KMS-11 (cell line): ENCODE measurements around the gene MESP2.

Source experiments
- H2AFZ ChIP-seq: fragments of 200-600 bp; sonication (generic); 2 replicates; pipeline ENCODE4 v1.6.1; 2016; ENCODE audit warnings: antibody characterized with exemption, mixed run types, low read depth
- H3K27ac ChIP-seq: fragments of 200-600 bp; sonication (generic); 2 replicates; pipeline ENCODE4 v1.6.1; 2016; ENCODE audit warnings: mild to moderate bottlenecking, mixed run types
- H3K27me3 ChIP-seq: fragments of 200-600 bp; sonication (generic); 2 replicates; pipeline ENCODE4 v1.6.1; 2017; ENCODE audit warnings: mild to moderate bottlenecking, low read depth, mixed run types, moderate library complexity; ENCODE audit not compliant: insufficient read depth
- H3K36me3 ChIP-seq: fragments of 200-600 bp; sonication (generic); 2 replicates; pipeline ENCODE4 v1.6.1; 2017; ENCODE audit warnings: mild to moderate bottlenecking, mixed run types; ENCODE audit not compliant: insufficient read depth
- H3K4me1 ChIP-seq: fragments of 200-600 bp; sonication (generic); 2 replicates; pipeline ENCODE4 v1.6.1; 2016; ENCODE audit warnings: mild to moderate bottlenecking, low read depth, mixed run types; ENCODE audit not compliant: poor library complexity, severe bottlenecking
- H3K4me2 ChIP-seq: fragments of 200-600 bp; sonication (generic); 2 replicates; pipeline ENCODE4 v1.7.0; 2016; ENCODE audit warnings: mild to moderate bottlenecking, mixed run types
- H3K4me3 ChIP-seq: fragments of 200-600 bp; sonication (generic); IDR thresholded peaks from 2 replicates; pipeline ENCODE4 v1.6.1; 2017; ENCODE audit warnings: low read depth, low read length, mixed read lengths; ENCODE audit not compliant: insufficient read depth
- H3K79me2 ChIP-seq: fragments of 200-600 bp; sonication (generic); 2 replicates; pipeline ENCODE4 v1.6.1; 2016; ENCODE audit warnings: low read depth, mixed run types; ENCODE audit not compliant: insufficient read depth
- H3K9ac ChIP-seq: fragments of 200-600 bp; sonication (generic); 2 replicates; pipeline ENCODE4 v1.6.1; 2016; ENCODE audit warnings: mild to moderate bottlenecking, mixed run types
- H4K20me1 ChIP-seq: fragments of 200-600 bp; sonication (generic); 2 replicates; pipeline ENCODE4 v1.6.1; 2016; ENCODE audit warnings: mild to moderate bottlenecking, mixed run types; ENCODE audit not compliant: insufficient read depth
- TF ChIP-seq, protein P1 (sequence below): fragments of 200-600 bp; sonication (generic); conservative IDR thresholded peaks from 2 replicates; pipeline ENCODE4 v1.6.1; 2017; ENCODE audit warnings: low read depth, mild to moderate bottlenecking, antibody characterized with exemption, low read length, moderate library complexity, mixed read lengths

MESP2 gene, protein sequence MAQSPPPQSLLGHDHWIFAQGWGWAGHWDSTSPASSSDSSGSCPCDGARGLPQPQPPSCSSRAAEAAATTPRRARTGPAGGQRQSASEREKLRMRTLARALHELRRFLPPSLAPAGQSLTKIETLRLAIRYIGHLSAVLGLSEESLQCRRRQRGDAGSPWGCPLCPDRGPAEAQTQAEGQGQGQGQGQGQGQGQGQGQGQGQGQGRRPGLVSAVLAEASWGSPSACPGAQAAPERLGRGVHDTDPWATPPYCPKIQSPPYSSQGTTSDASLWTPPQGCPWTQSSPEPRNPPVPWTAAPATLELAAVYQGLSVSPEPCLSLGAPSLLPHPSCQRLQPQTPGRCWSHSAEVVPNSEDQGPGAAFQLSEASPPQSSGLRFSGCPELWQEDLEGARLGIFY

DNA sequence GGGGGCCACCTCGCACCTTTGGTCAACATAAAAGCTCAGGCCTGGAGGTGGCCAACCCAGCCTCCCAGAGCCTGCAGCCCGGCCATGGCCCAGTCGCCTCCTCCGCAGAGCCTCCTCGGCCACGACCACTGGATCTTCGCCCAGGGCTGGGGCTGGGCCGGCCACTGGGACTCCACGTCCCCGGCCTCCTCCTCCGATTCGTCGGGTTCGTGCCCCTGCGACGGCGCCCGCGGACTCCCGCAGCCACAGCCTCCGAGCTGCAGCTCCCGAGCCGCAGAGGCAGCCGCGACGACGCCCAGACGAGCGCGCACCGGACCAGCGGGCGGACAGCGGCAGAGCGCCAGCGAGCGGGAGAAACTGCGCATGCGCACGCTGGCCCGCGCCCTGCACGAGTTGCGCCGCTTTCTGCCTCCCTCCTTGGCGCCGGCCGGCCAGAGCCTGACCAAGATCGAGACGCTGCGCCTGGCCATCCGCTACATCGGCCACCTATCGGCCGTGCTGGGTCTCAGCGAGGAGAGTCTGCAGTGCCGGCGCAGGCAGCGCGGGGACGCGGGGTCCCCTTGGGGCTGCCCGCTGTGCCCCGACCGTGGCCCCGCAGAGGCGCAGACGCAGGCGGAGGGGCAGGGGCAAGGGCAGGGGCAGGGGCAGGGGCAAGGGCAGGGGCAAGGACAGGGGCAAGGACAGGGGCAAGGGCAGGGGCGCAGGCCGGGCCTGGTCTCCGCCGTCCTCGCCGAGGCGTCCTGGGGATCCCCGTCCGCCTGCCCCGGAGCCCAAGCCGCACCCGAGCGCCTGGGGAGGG is at the start of gene MESP2:
MESP2 (plus strand) TSS at position 59 of the 799 bp plus-strand sequence; CDS start at position 85, 26 bp downstream.
- H3K9ac ChIP-seq = no peak within 1 kb of the TSS; the same call in 1 of the 2 replicates
- H3K4me2 ChIP-seq = peak within 1 kb of the TSS; percentile 60
- H3K36me3 ChIP-seq = no peaks in the 10 kb centered on the region
- no peaks in the 10 kb centered on the region for H3K79me2 ChIP-seq
- H3K4me3 ChIP-seq = no peak within 1 kb of the TSS
- no peak within 1 kb of the TSS for H3K27ac ChIP-seq
- peaks cover 50% of the 10 kb centered on the region for H3K4me1 ChIP-seq
- TF ChIP-seq, protein P1, sequence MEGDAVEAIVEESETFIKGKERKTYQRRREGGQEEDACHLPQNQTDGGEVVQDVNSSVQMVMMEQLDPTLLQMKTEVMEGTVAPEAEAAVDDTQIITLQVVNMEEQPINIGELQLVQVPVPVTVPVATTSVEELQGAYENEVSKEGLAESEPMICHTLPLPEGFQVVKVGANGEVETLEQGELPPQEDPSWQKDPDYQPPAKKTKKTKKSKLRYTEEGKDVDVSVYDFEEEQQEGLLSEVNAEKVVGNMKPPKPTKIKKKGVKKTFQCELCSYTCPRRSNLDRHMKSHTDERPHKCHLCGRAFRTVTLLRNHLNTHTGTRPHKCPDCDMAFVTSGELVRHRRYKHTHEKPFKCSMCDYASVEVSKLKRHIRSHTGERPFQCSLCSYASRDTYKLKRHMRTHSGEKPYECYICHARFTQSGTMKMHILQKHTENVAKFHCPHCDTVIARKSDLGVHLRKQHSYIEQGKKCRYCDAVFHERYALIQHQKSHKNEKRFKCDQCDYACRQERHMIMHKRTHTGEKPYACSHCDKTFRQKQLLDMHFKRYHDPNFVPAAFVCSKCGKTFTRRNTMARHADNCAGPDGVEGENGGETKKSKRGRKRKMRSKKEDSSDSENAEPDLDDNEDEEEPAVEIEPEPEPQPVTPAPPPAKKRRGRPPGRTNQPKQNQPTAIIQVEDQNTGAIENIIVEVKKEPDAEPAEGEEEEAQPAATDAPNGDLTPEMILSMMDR = no peak
- H2AFZ ChIP-seq = peak within 1 kb of the TSS; percentile 75
- no peaks in the 10 kb centered on the region for H4K20me1 ChIP-seq
- no peaks in the 10 kb centered on the region for H3K27me3 ChIP-seq

DNA sequence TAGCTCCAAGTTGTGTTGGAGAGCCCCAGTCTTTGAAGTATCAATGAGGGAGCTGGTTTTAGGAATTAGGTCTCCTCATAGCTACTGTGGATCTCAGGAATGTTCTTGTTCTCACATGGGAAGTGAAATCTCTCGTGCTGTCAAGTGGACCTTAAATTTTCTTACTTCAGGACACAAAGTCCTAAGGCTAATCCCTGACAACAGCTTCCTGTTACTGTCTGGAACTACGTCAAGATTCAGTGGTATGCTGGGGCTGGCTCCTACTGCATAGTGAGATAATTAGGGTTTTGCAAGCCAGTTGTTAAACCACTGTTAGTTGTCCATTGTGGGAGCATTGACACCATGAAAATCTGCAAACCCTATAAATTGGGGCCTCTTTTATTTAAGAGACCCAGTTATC is 47.9 kb upstream of the MESP2 start:
- TF ChIP-seq, protein P1 = no peak
- no peak overlapping the region for H2AFZ ChIP-seq
- H3K4me2 ChIP-seq = no peak overlapping the region
- no peaks in the 10 kb centered on the region for H3K79me2 ChIP-seq
- H3K4me3 ChIP-seq = no peak overlapping the region
- no peaks in the 10 kb centered on the region for H3K27me3 ChIP-seq
- no peaks in the 10 kb centered on the region for H3K36me3 ChIP-seq
- no peak overlapping the region for H3K27ac ChIP-seq
- H3K9ac ChIP-seq = no peak overlapping the region
- no peaks in the 10 kb centered on the region for H3K4me1 ChIP-seq
- no peaks in the 10 kb centered on the region for H4K20me1 ChIP-seq

DNA sequence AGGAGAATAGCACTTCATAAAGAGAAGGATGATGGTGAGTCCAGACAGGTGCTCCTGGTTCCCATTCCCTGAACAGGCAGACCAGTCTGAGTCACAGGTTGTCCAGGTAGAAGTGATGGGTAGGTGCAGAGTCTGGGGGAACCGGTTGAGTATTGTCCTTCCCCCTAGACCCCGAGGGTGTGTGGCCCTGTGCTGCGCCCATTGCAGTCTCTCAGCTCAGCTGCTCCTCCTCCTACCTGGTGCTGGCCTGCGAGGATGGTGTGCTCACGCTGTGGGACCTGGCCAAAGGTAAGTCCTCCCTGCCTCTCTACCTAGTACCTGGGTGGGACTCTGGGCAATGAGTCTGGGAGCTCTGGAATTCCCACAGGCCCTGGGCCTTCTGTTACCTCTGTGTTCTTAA is 44.9 kb upstream of the MESP2 start:
- Histone ChIP-seq H4K20me1 (no peaks in the 10 kb centered on the region), H3K79me2 (no peaks in the 10 kb centered on the region), H3K4me2 (no peak overlapping the region), H3K27ac (no peak overlapping the region), H3K27me3 (no peaks in the 10 kb centered on the region), H3K36me3 (no peaks in the 10 kb centered on the region), H3K4me3 (no peak overlapping the region), H3K9ac (no peak overlapping the region), H3K4me1 (no peaks in the 10 kb centered on the region), H2AFZ (no peak overlapping the region)
- TF ChIP-seq, protein P1 = no peak

DNA sequence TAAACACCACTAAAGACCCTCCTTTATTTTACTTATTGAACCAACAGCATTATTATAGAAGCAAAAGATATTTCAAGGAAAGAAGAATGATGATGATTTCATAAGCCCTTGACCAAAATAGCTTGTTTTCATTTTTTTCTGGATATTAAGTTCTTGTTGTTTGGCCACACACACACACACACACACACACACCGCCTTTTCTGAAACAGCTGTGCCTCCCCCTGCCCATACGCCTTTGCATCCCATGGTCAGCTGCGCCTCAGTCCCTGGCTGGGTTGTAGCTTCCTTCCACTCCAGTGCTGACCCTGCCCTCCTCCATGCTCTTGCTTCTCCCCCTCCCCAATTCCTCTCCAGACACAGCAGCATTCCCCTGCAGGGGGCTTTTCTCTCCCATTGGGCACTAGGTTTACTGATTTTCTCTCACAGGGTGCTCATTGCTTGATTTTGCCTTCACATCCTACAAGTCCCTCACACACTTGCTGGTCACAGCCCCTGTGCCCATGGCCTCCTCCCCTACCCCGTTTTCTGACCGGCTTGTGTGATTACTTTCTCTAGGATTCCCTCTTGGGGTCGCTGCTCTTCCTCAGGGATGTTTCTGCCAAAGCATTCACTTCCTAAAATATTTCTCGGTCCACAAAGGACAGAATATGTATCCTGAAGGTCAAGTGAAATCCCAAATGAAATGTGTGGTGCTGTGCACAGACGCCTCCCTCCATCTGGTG is 43.5 kb upstream of the MESP2 start:
- Histone ChIP-seq H4K20me1 (no peaks in the 10 kb centered on the region), H3K27me3 (no peaks in the 10 kb centered on the region), H3K4me3 (no peak overlapping the region), H3K4me1 (no peaks in the 10 kb centered on the region), H3K9ac (no peak overlapping the region), H3K4me2 (no peak overlapping the region), H3K27ac (no peak overlapping the region), H3K79me2 (no peaks in the 10 kb centered on the region), H2AFZ (no peak overlapping the region), H3K36me3 (no peaks in the 10 kb centered on the region)
- TF ChIP-seq, protein P1 = no peak
